ENCODE data around the gene LRTM1.

GRCh38 chr3:54905920-54906319 lies 21.9 kb downstream of the LRTM1 start:
- TF ChIP-seq POLR2A (IDR thresholded peaks at IDR 0.05; ENCODE audit: borderline replicate concordance, extremely low read depth, insufficient read depth, insufficient read length): no peak
- no peak for TF ChIP-seq EZH2 (IDR thresholded peaks at IDR 0.05)
- no peak for TF ChIP-seq CTCF (IDR thresholded peaks at IDR 0.05 in 2 of 3, conservative IDR thresholded peaks at IDR 0.05 in 1 of 3; ENCODE audit: borderline replicate concordance in 1 of 3, insufficient read depth in 1 of 3, low read depth in 2 of 3, low read length in 2 of 3)
- no peak for TF ChIP-seq POLR2AphosphoS5 (IDR thresholded peaks at IDR 0.05; ENCODE audit: low read depth, low read length)
- no peak for TF ChIP-seq ZFX (IDR thresholded peaks at IDR 0.05)
- no peak for TF ChIP-seq ATF3 (IDR thresholded peaks at IDR 0.05)

All from HCT116 (cell line).